Measurements from ENCODE around the gene P2RX5.
A peak's percentile ranks its signal among the peaks of the same experiment; 100 is the strongest.

P2RX5 gene

GRCh38 chr17:3679531-3680126, 16.3 kb downstream of the P2RX5 start:
- DNase-seq, result no peak

GRCh38 chr17:3678821-3679530, 17.0 kb downstream of the P2RX5 start:
- no peak for DNase-seq

DNA sequence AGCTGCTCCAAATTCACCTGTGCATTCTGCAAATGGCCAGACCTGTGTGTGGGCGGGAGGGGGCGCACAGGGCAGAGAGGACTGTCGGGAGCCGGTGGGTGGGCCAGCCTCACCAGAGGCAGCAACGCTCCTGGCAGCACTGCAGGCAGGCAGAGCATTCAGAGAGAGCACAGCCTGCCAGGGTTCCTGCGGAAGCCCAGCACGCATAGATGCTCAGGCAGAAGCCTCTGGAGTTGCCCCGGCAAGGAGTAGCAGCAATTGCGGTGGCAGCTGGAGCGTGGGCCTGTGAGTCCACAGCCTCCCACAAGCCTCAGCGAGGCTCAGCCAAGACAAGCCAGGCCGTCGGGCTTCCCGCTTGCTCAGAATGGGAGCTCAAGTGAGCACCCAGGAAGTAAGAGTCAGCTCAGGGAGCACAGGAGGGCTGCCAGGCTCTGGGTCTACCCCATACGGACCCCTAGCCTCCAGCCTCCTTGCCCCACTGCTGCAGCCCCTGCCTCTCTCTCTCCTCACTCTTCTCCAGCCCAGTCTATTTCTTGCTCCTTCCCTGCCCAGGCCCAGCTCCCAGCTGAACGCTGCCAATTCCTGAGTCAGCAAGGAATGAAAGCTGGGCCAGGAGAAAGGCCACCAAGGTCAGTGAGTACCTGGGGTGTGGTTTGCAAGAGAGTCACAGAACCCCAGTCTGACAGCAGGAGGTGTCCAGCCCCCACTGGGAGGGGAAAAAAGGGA, 17.7 kb downstream of the P2RX5 start:
- no peak for DNase-seq

GRCh38 chr17:3675886-3676285, 20.1 kb downstream of the P2RX5 start:
- no peak for DNase-seq

DNA sequence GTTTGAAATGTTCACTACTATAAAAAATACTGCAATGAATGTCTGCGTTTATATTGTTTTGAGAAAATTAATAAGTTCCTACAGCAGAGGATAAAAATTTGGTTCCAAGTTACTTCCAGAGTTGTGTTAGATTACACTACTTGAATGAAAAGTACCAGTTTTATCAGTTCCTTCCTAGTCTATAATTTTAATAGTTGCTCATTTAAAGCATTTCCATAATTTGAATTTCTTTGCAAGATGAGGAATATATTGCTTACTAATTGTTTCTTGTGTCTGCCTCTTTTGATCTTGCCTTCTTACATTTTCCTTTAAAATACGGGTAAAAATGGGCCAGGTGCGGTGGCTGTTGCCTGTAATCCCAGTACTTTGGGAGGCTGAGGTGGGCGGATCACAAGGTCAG, 23.4 kb downstream of the P2RX5 start:
- no peak for DNase-seq

DNA sequence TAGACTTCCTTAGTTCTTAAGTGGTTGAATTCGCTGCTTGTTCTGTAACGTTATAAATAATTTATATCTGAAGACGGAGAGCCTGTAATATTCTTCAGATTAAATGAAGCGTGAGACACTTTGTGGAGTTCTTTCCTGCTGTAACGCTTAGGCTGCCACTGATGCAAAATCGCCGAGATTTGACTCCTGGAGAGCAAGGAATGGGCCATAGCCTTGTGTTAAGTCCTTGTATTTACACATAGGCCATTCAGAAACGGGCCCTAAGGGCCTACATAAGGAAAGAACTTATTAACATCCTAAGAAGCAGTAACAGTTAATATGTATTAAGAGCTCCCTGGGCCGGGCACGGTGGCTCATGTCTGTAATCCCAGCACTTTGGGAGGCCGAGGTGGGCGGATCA, 26.4 kb downstream of the P2RX5 start:
- DNase-seq, result no peak

GRCh38 chr17:3669085-3669347, 26.9 kb downstream of the P2RX5 start:
- no peak for DNase-seq

DNA sequence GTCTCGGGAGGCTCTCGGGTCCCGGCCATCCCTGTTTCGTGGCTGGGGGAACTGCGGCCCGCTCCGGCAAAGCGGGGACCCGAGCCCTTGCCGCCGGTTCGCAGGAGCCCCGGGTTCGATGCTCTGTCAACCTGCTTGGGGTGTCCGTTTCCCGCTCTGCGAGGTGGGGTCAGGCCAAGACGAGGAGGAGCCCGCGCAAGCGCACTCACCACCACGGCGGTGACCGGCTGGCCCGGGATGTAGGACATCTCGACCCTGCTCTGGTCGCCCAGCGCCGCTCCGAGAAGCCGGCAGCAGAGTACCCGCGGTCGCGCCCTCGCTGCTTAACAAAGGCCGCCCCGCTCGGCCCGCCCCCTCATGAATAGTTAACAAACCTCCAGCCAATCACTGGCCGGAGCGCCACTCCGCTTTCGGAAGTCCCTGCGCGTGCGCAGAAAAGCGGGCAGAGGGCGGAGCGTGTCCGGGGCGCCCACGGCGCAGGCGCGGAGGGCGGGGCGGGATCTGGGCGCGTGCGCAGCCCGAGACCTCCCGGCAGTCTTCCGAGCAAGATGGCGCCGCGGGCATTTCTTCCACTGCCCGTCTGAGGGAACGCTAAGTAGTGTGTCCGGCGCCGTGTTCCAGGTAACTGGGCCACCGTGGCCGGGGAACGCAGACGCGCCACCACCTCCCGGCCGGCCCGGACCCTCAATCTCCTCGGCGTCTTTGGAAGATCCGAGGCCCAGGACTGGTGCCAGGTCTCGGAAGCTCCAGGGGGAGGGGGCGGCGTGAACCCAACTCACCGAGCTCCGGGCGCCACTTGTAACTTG, 27.5 kb downstream of the P2RX5 start, which contains the start of the genes EMC6 and TAX1BP3:
Gene EMC6, plus strand, starts transcription at position 534 of the 806 bp plus-strand sequence. CDS start 335 bp downstream, outside the sequence.
Gene TAX1BP3, minus strand, starts transcription at position 300 of the 806 bp plus-strand sequence. Its CDS starts 52 bp downstream, at position 248.
- DNase-seq, result peak; percentile 98

GRCh38 chr17:3667366-3668278, 28.3 kb downstream of the P2RX5 start:
- no peak for DNase-seq

- DNase-seq, result no peak
These were observed 29.4 kb downstream of the P2RX5 start for GRCh38 chr17:3666516-3666915.

GRCh38 chr17:3665834-3666233, 30.1 kb downstream of the P2RX5 start:
- DNase-seq, result no peak

DNA sequence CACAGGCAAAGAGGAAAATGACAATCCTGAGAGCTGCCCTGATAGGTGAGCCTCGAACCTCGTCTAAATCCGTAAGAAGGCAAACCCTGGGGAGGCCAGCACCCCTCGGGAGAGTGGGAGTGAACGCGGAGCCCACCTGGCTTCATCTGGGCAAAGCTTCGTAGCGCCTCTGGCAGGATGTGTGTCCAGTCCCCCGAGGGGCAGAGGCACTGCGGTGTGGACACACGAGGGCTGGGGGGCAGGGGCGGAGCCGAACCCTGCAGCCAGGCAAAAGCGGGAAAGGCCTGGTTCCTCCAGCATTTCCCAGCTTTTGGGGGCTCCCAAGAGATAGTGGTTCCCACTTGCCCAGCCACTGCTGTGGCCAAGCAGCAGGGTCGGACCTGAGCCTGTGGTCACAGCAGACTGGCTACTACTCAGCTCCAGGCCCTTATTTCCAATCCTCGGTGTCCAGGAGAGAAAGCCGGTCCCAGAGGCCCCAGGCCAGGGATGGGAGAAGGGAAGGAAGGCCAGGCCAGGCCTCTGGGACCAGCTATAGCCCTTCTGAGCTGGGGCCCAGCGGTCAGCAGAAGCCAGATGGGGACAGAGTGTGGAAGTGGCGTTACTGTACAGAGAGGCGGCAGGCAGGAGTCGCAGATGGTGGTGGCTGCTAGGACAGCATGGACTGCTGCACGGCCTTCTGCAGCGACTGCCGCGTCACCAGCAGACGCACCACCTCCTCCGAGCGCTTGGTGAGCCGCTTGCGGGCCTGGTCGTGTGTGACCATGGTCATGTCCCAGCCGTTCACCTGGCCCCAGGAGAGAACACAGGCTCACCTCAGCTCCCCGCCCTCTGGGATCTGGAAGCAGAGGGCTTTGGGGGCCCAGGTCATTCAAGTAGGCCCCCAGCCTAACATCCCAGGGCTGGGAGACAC, 32.6 kb downstream of the P2RX5 start:
- no peak for DNase-seq

DNA sequence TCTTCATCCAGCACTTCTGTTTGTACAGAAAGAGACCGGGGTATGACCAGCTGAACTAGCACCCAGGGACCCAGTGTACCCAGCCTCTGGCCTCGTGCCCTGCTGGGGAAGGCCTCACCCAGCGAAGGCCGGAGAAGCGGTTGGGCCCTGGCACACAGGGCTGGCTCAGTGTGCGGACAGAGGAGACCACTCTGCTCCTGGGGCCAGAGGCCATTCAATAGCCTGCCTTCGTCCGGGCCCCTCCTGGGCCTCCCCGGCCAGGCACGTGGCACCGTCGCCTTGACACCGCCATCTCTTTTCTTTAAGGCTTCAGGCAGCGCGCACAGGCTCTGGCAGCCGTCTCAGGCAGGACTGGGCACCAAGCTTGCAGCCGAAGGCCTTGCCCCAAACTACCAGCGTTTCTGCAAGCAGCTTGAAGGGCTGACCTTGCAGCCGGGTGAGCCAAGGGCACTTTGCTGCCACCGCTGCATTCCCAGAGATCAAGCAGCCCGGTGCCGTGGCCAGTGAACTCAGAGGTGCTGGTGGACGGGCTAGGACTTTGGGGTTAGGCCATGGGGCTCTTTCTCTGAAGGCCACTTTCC, 35.6 kb downstream of the P2RX5 start:
- no peak for DNase-seq

GRCh38 chr17:3659541-3660111, 36.3 kb downstream of the P2RX5 start:
- no peak for DNase-seq

GRCh38 chr17:3658784-3659449, 37.0 kb downstream of the P2RX5 start:
- DNase-seq, result no peak

- DNase-seq, result no peak
These were observed 37.8 kb downstream of the P2RX5 start for GRCh38 chr17:3657874-3658783.

DNA sequence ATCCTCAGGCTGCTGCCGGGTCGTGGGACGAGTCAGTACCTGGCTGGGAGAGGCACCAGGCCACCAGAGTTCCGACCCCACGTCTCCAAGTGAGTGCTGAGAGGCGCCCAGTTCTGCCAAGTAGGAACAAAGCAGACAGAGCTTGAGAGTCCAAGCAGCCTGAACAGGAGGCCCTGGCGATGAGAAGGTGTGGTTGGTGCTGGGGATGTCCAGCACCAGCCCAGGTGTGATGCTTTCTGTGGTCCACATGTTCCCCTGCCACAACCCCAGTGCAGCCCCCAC, 38.4 kb downstream of the P2RX5 start:
- no peak for DNase-seq

- DNase-seq, result no peak
These were observed 39.0 kb downstream of the P2RX5 start for GRCh38 chr17:3656755-3657587.

Data from T-helper 9 cell (primary cell).